T follicular helper cell (primary cell): ENCODE measurements around the gene CCR6.
"Not testable (repeated sequence)": the region's sequence is repeated elsewhere in the genome, so short reads cannot be mapped to it uniquely, and the experiment has no call there.

Experiments
- DNase-seq: peaks from one replicate; pipeline ENCODE4 v3.0.0-alpha.2; 2020; ENCODE audit warnings: low read depth

Gene CCR6

DNA sequence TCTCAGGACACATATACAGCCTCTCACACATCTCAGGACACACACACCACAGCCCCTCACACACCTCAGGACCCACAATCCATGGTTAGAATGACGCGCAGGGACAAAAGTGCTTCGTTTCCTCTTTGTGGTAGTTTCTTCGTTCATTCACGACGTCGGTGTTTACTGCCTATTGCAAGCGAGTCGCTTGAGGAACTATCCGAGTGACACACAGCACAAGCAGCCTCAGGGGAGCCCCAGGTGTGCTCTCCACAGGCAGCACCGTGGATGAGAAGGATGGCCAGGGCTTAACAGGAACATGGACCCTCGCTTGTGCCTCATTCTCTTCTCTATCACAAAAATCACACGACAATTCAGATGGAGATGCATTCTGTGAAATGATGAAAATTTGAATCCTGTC lies 47.0 kb downstream of the CCR6 start:
- DNase-seq, result not testable (repeated sequence)

DNA sequence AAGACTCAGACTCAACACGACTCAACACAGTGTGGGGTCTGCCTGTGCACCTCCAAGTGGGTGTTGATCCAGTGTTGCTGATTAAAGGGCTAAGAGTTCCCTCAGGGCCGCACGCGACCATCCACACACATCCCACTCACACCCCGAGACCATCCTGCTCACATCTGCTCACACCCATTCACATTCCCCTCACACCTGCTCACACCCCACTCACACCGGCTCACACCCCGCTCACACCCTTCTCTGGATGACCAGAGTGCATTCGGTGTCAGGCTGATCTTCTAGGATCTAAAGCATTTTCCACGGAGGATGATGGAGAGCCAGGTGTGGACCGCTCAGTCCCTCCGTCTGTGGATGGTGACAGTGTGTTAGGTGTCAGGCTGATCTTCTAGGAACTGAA lies 48.4 kb downstream of the CCR6 start:
- DNase-seq, result not testable (repeated sequence)

DNA sequence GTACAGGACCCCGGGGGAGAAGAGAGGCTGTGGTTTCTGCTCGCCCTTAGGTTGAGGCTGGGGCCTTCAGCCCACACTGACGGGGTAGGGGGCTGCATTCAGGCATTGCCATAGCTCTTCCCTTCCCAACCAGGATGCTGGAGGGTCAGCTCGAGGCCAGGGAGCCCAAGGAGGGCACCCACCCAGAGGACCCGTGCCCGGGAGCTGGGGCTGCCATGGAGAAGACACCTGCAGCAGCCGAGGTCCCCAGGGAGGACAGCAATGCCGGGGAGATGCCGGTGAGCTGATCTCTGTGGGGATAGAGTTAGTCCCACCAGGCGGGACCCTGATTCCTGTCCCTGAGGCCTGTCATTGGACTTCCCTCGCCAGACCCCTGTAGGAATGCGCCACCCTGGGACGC lies 49.1 kb downstream of the CCR6 start:
- not testable (repeated sequence) for DNase-seq

DNA sequence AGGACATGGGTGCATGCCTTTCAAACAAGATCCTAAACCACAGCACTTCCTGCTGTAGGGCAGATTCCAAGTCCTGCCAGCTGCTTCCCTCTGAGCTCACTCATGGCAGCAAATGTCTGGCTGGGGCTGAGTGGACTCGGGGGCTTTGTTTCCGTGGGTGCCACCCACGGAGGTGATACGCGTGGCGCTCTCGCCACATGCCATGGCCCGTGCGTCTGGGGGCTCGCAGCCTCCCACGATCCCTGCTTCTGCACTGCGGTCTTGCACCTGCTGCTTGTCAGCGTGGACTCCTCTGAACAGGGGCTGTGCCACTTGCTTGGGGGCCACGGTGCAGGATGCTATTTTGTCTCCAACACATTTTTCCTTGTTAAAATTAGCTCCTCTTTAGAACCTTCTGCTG lies 54.4 kb downstream of the CCR6 start:
- DNase-seq, result not testable (repeated sequence)

DNA sequence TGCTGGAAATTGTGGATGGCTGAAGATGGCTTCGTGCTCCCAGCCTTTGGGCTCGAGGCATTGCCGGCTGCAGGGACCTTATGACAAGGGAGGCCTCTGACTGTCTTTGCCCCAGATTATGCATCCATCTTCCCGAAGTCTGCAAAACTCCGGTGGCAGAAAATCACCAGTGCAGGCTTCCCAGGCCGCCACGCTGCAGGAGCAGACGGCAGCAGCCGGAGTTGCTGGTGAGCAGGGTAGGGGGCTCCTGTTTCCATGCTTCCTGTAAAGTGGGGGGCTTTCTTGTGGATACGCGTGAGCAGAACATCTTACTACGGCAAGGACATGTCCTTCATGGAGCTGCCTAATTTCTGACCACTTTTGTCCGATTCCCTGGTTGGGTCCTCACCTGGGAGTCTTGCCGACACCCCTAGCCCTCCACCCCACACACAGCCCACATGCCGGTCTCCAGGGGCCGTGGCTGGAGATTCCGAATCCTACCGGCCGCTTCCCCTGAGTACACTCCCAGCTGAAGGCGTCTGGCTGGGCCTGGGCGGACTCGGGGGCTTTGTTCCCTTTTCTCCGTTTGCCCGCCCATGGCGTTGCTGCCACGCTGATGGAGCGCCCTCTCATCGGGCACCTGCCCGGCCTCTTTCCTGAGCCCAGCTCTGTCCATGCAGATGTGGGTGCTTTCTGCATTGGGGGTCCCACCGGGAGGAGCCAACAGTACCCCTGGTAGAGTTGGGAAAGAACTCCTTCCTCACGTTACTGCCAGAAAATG lies 56.2 kb downstream of the CCR6 start:
- DNase-seq, result not testable (repeated sequence)

DNA sequence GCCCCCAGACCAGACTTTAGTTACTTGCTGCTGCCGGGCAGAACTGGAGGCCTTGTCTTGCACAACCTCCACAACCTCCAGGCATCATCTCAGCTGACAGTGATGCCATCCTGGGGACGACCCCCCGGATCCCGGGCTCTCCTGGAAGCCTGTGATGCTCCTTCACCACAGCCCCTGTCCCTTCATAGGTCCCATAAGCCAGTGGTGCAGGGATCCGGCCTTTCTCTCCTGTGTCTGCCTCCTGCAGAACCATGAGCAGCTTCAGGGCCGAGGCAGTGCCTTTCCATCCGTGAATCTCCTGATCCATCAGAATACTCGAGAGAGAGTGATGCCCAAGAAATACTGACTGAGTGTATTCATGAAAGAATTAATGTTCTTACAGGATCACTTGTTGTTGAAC lies 57.2 kb downstream of the CCR6 start:
- DNase-seq, result not testable (repeated sequence)

DNA sequence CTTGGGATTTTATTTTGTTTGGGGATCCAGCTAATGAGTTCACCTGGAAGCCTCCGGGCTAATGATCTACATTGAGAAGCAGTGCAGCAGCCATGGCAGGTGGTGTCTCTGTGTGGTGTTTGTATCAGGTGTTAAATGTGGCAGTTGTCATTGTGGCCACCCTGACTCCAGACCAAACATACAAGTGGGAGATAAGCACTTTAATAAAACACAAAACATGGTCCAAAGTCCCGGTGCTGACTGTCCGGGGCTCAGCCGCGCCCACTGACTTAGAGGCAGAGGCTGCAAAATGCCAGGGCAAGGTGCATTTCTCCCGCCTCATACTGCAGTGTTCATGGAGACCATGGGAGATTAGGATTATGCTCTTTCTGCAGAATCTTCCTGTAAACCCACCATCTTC lies 58.5 kb downstream of the CCR6 start:
- not testable (repeated sequence) for DNase-seq

DNA sequence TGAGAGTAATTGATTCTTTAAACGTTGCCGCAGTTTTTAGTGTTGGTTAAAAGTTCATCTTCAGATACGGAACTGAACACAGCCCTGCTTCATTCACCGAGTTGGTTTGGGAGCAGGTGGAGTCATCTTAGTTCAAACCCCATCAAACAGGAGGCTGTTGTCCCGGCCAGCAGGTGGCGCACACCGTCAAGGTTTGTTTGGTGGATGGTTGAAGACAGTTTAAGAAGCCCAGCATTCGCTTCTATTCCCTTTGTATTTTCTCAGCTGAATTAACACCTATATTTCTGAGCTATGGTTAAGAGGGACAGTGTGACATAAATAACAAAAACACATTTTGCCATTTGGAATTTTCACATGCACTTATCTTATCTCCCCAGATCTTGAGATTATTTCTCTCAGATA lies 60.0 kb downstream of the CCR6 start:
- DNase-seq, result not testable (repeated sequence)

DNA sequence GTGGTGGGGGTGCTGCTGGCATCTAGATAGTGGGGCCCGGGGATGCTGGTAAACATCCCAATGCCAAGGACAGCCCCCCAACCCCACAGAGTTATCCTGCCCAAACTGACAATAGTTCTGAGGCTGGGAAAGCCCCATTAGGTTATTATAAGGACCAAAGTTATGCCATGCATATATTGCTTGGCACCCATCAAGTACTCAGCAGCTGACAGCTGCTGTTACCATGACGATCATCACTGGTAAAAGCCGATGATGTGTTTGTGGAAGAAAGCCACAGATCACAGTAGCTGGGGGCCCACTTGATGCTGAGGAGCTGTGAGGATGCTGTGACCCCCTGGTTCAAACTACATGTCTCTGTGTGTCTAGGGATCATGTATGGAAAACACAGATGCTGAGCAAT lies 62.2 kb downstream of the CCR6 start:
- not testable (repeated sequence) for DNase-seq

DNA sequence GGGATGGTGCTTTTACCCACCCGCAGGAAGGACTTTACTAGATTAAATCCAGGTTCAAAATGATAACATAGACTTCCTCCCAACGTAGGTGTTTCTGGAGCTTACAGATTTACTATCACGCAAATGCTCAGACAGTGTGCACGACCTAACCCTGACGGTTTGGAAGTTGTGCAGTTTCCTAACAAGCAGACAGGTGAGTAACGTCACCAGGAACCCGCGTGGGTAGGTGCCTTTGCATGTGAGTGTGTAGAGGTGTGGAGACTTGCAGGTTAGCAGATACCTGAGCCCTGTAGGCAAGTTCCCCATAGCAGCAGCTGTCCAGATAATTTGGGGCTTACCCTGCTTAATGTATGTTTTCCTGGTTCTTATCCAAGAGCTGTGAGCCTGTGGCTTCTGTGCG lies 64.4 kb downstream of the CCR6 start:
- DNase-seq, result not testable (repeated sequence)
